Gastrocnemius medialis (tissue), 4 donors: ENCODE measurements around the gene NRG2. TPM values are rescaled to one million over a fixed set of nuclear protein-coding genes. Genes with fewer than 3 reads are reported as not detected.
A peak's percentile ranks its signal among the peaks of the same experiment; 100 is the strongest.

Experiments used
- ATAC-seq, 2 donors: fragments of 150-250 bp; one replicate each; pipeline ENCODE4 v1.9.1; 2016
- DNase-seq, 2 donors: peaks; one replicate each; pipeline ENCODE4 v3.0.0-alpha.2; 2019
- H3K27ac ChIP-seq, 4 donors: fragments of 200-600 bp; sonication (generic); 1 replicate in 1 of 4; 2 replicates in 3 of 4; pipeline ENCODE4 v1.5.1; 2016 to 2018; ENCODE audit warnings: mild to moderate bottlenecking in 2 of 4, moderate library complexity in 1 of 4
- H3K27me3 ChIP-seq, 3 donors: fragments of 200-600 bp; sonication (generic) in 2 of 3; 1 replicate in 1 of 3; 2 replicates in 2 of 3; pipeline versions ENCODE4 v1.5.1 to v1.6.0; 2016 to 2019; ENCODE audit warnings: mild to moderate bottlenecking in 1 of 3, moderate library complexity in 1 of 3
- H3K36me3 ChIP-seq, 2 donors: fragments of 200-600 bp; sonication (generic) in 1 of 2; one replicate each; pipeline ENCODE4 v1.5.1; 2017 to 2018
- H3K4me1 ChIP-seq, 2 donors: fragments of 200-600 bp; sonication (generic) in 1 of 2; one replicate each; pipeline ENCODE4 v1.5.1; 2016 to 2017; ENCODE audit warnings: mild to moderate bottlenecking in 2 of 2
- H3K4me3 ChIP-seq, 4 donors: fragments of 200-600 bp; sonication (generic) in 3 of 4; 1 replicate in 1 of 4; 2 replicates in 3 of 4; pipeline ENCODE4 v1.5.1; 2016 to 2019; ENCODE audit warnings: mild to moderate bottlenecking in 2 of 4
- H3K9me3 ChIP-seq, 3 donors: fragments of 200-600 bp; sonication (generic) in 2 of 3; 1 replicate in 1 of 3; 2 replicates in 2 of 3; pipeline ENCODE4 v1.5.1; 2016 to 2019
- CTCF ChIP-seq, 5 experiments: fragments of 450-650 bp in 3 of 5; fragments of 200-600 bp in 2 of 5; sonication (generic) in 2 of 5; IDR thresholded peaks in 4 of 5; conservative IDR thresholded peaks in 1 of 5; 1 replicate in 4 of 5; 2 replicates in 1 of 5; pipeline ENCODE4 v1.5.1; 2016 to 2019; ENCODE audit warnings: antibody characterized with exemption in 5 of 5, mild to moderate bottlenecking in 3 of 5, moderate library complexity in 3 of 5
- POLR2A ChIP-seq, 2 donors: fragments of 450-650 bp; IDR thresholded peaks; one replicate each; pipeline ENCODE4 v1.6.1; 2017; ENCODE audit warnings: antibody characterized with exemption in 2 of 2, mild to moderate bottlenecking in 2 of 2, moderate library complexity in 2 of 2
- in situ Hi-C, 4 donors: fragments of 200-750 bp; cut with MboI; loops; one replicate each; pipeline versions ENCODE4 v1.15.0 to v1.8.0; 2017; ENCODE audit warnings: low sequenced_read_pairs in 4 of 4
- intact Hi-C: fragments of 100-400 bp; cut with DNase I; formaldehyde crosslinking; loops from one replicate; pipeline ENCODE4 v1.15.1; 2023; ENCODE audit warnings: low total_unique reads
- total RNA-seq, 4 donors: library from RNA; depleted of rRNA; stranded (reverse); fragments of >200 nt; gene quantifications; one replicate each; pipeline versions ENCODE4 v1.1.0 to v1.2.3, GENCODE V29; 2016

Gene NRG2
- total RNA-seq, 4 donors from 2014 or later, result 10.3 to 28.8 (median 20.0) TPM

DNA sequence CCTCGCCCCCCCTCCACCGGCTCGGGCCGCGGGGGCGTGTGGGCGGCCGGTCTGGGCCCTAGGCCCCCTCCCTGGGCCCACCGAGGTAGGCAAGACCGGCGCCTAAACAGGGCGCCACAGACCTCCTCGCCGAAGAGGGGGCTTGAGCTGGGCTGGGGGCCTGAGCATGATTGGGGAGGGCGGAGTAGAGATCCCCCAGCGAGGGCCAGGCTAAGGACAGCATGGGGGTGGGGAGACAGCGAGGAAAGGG is 138.6 kb downstream of the NRG2 start:
- ATAC-seq (peak in 1 of 2 donors; percentile 6), DNase-seq (no peak)
- in situ Hi-C loops, result no loop called here

GRCh38 chr5:139903795-139904565 is 139.1 kb downstream of the NRG2 start:
- no peaks in the 10 kb centered on the region for H3K9me3 ChIP-seq
- no peaks in the 10 kb centered on the region for H3K36me3 ChIP-seq
- H3K4me1 ChIP-seq, result peaks cover 12 to 26% of the 10 kb centered on the region in 2 donors
- H3K27ac ChIP-seq, result peak overlapping the region in 1 of 4 donors; percentile 1
- no peak for TF ChIP-seq CTCF (IDR thresholded peaks at IDR 0.05 in 4 of 5, conservative IDR thresholded peaks at IDR 0.05 in 1 of 5)
- peak in 1 of 2 donors; percentile 12 for TF ChIP-seq POLR2A (IDR thresholded peaks at IDR 0.05)
- in situ Hi-C loops (no loop called here), intact Hi-C loops (loop anchor here (2.0 kb wide), 1 partner anchor 65 kb away; no protein-coding TSS in a partner anchor)
- DNase-seq (no peak), ATAC-seq (peak; percentile 22 to 34)
- peak overlapping the region; percentile 53 to 76 (median 62) for H3K4me3 ChIP-seq
- no peaks in the 10 kb centered on the region for H3K27me3 ChIP-seq

More for the DNA sequence above, 138.6 kb downstream of the NRG2 start:
- Histone ChIP-seq H3K9me3 (no peaks in the 10 kb centered on the region), H3K4me3 (peak overlapping the region; percentile 53 to 76 (median 62)), H3K27me3 (no peaks in the 10 kb centered on the region), H3K36me3 (no peaks in the 10 kb centered on the region), H3K27ac (peak overlapping the region in 1 of 4 donors; percentile 1), H3K4me1 (peaks cover 12 to 26% of the 10 kb centered on the region in 2 donors)
- intact Hi-C loops, result loop anchor here (2.0 kb wide), 1 partner anchor 64 kb away; no protein-coding TSS in a partner anchor
- no peak for TF ChIP-seq POLR2A (IDR thresholded peaks at IDR 0.05)

DNA sequence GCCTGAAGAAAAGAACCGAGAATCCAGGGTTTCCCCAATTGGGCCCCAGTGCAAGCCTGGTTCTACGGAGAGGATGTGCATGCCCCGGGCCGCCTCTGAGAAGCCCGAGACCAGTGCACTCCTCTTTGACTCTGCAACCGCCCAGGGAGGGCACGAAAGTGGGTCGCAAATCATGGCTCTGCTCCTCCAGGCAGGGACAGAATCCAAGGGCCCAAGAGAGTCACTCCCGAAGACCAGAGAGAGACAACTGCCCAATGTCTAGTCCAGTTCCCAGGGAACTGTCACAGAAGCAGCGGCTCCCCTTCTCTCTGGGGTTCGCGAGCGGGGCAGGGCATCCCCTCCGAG is 139.7 kb downstream of the NRG2 start:
- intact Hi-C loops (no loop called here), in situ Hi-C loops (no loop called here)
- no peaks in the 10 kb centered on the region for H3K36me3 ChIP-seq
- H3K4me3 ChIP-seq, result peak overlapping the region; percentile 53 to 76 (median 62)
- ATAC-seq (no peak), DNase-seq (no peak)
- H3K27ac ChIP-seq, result no peak overlapping the region
- H3K27me3 ChIP-seq, result no peaks in the 10 kb centered on the region
- H3K4me1 ChIP-seq, result peaks cover 12 to 26% of the 10 kb centered on the region in 2 donors
- no peak for TF ChIP-seq CTCF (IDR thresholded peaks at IDR 0.05 in 4 of 5, conservative IDR thresholded peaks at IDR 0.05 in 1 of 5)
- TF ChIP-seq POLR2A (IDR thresholded peaks at IDR 0.05), result no peak
- no peaks in the 10 kb centered on the region for H3K9me3 ChIP-seq

DNA sequence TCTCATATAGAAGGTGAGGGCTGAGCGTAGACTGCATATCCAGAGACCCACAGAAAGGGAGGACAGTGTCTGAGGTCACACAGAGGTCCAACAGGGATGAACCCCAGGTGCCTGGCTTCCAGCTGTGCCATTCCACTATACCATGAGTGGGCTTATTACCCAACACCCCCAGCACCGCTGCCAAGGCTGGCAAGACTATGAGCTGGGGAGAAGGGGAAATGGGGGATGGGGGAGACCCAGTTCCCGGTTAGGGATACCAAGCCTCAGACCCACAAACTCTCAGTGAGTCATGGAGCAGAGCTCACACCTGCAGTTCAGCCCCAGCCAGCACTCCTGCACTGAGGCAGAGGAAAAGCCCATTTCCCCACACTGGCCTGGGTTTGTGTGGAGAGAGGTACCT is 141.1 kb downstream of the NRG2 start:
- TF ChIP-seq POLR2A (IDR thresholded peaks at IDR 0.05), result no peak
- TF ChIP-seq CTCF (IDR thresholded peaks at IDR 0.05 in 4 of 5, conservative IDR thresholded peaks at IDR 0.05 in 1 of 5), result no peak
- no peak overlapping the region for H3K4me3 ChIP-seq
- no peaks in the 10 kb centered on the region for H3K36me3 ChIP-seq
- intact Hi-C loops, result no loop called here
- in situ Hi-C loops, result no loop called here
- H3K4me1 ChIP-seq, result peaks cover 12 to 26% of the 10 kb centered on the region in 2 donors
- DNase-seq (no peak), ATAC-seq (no peak)
- H3K27me3 ChIP-seq, result no peaks in the 10 kb centered on the region
- no peaks in the 10 kb centered on the region for H3K9me3 ChIP-seq
- no peak overlapping the region for H3K27ac ChIP-seq

DNA sequence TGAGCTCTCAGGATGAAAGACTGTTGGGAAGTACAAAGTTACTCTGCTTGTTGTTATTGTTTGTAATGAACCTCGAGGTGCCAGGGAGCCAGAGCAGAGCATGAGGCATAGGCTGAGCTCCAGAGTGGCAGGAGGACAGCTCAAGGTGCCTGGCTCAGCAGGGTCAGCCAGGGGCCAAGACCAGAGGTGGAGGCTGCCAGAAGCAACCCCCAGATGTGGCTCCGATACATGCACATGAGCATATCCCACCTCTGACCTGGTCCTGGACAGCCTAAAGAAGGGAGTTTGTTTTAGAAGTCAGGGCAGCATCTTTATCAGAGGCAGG is 141.9 kb downstream of the NRG2 start:
- Histone ChIP-seq H3K4me3 (no peak overlapping the region), H3K4me1 (peaks cover 13 to 29% of the 10 kb centered on the region in 2 donors), H3K27ac (no peak overlapping the region), H3K36me3 (no peaks in the 10 kb centered on the region), H3K9me3 (no peaks in the 10 kb centered on the region), H3K27me3 (no peaks in the 10 kb centered on the region)
- DNase-seq (no peak), ATAC-seq (no peak)
- in situ Hi-C loops (no loop called here), intact Hi-C loops (no loop called here)
- TF ChIP-seq POLR2A (IDR thresholded peaks at IDR 0.05) (no peak), CTCF (IDR thresholded peaks at IDR 0.05 in 4 of 5, conservative IDR thresholded peaks at IDR 0.05 in 1 of 5) (no peak)
